Vagina (tissue), 2 donors: Measurements from ENCODE around the gene TLE5.

ENCODE experiments used
- POLR2A ChIP-seq, 2 donors: fragments of 450-650 bp; IDR thresholded peaks; one replicate each; pipeline ENCODE4 v1.6.1; 2017; ENCODE audit warnings: antibody characterized with exemption in 2 of 2, mild to moderate bottlenecking in 2 of 2, moderate library complexity in 2 of 2
- TF ChIP-seq, protein P1 (sequence below), 3 experiments: fragments of 450-650 bp in 2 of 3; fragments of 200-600 bp in 1 of 3; sonication (generic) in 1 of 3; IDR thresholded peaks; one replicate each; pipeline ENCODE4 v1.5.1; 2017 to 2019; ENCODE audit warnings: antibody characterized with exemption in 3 of 3, mild to moderate bottlenecking in 2 of 3, moderate library complexity in 2 of 3

DNA sequence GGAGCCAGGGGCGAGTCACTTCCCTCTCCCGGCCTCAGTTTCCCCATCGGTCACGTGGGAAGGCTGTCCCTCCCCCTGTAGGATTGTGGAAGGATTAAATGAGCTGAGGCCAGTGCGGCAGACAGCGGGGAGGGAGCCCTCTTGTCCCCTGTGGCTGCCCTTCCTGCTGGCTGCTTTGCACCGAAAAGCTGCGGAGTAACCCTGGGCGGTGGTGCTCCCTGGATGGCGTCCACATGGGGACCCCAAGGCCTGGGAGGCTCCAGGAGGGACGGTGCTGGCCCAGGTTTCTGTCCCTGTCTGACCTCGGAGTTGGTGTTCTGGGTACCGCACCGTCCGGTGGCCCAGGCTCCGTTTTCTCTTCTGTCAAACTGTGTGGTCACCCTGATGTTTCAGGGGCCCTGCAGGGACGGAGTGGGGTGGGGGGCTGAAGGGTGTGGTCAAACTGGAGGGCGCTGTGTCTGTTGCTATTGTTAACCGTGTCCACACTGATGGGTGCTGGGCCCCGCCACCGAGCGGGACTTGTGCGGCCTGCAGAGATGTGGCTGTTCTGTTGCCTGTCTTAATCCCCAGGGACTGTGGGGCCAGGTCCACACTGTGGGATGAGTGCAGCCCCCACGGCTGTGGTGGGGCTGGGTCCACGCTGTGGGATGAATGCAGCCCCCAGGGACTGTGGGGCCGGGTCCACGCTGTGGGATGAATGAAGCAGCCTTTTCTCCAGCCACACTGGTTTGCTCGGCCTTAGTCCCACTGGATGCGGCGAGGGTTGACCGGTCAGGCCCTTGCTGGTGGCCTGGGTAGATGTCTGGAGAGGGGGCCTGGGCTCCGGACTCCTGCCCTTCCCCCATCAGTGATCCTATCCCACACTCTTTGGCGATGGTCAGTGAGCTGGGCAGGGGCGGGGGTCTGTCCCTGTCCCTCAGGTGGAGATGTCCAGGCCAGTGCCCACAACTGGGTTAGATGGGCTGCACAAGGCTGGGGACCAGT, 38.7 kb upstream of the TLE5 start:
- TF ChIP-seq, protein P1, sequence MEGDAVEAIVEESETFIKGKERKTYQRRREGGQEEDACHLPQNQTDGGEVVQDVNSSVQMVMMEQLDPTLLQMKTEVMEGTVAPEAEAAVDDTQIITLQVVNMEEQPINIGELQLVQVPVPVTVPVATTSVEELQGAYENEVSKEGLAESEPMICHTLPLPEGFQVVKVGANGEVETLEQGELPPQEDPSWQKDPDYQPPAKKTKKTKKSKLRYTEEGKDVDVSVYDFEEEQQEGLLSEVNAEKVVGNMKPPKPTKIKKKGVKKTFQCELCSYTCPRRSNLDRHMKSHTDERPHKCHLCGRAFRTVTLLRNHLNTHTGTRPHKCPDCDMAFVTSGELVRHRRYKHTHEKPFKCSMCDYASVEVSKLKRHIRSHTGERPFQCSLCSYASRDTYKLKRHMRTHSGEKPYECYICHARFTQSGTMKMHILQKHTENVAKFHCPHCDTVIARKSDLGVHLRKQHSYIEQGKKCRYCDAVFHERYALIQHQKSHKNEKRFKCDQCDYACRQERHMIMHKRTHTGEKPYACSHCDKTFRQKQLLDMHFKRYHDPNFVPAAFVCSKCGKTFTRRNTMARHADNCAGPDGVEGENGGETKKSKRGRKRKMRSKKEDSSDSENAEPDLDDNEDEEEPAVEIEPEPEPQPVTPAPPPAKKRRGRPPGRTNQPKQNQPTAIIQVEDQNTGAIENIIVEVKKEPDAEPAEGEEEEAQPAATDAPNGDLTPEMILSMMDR (IDR thresholded peaks at IDR 0.05): no peak
- TF ChIP-seq POLR2A (IDR thresholded peaks at IDR 0.05): no peak
